SH-SY5Y (cell line): ENCODE results near the gene TMEM120B.

Experiments used
- GATA2 ChIP-seq: IDR thresholded peaks from 2 replicates; pipeline ENCODE4 v1.6.1; 2011; ENCODE audit warnings: mild to moderate bottlenecking, low read depth, low read length
- GATA3 ChIP-seq: IDR thresholded peaks from 2 replicates; pipeline ENCODE4 v1.6.1; 2011; ENCODE audit warnings: low read depth, mild to moderate bottlenecking, low read length, moderate library complexity

The TMEM120B gene

GRCh38 chr12:121789800-121790728 lies 77.5 kb downstream of the TMEM120B start:
- TF ChIP-seq GATA3 (no peak), GATA2 (no peak)

- TF ChIP-seq GATA3 (no peak), GATA2 (no peak)
Observed at GRCh38 chr12:121791671-121792551, 79.4 kb downstream of the TMEM120B start.

- TF ChIP-seq GATA2 (no peak), GATA3 (no peak)
Observed at GRCh38 chr12:121792607-121793439, 80.3 kb downstream of the TMEM120B start.

GRCh38 chr12:121793440-121793837 lies 80.9 kb downstream of the TMEM120B start, which contains the start of gene RHOF:
TSS of gene RHOF (minus strand) at chr12:121793688. CDS start at chr12:121793633, 55 bp downstream.
- TF ChIP-seq GATA2 (no peak), GATA3 (no peak)

- TF ChIP-seq GATA3 (no peak), GATA2 (no peak)
Observed at GRCh38 chr12:121793838-121794533, 81.4 kb downstream of the TMEM120B start.

GRCh38 chr12:121794534-121795033 lies 82.0 kb downstream of the TMEM120B start:
- no peak for TF ChIP-seq GATA3
- TF ChIP-seq GATA2, result no peak

GRCh38 chr12:121795034-121795968 lies 82.7 kb downstream of the TMEM120B start:
- TF ChIP-seq GATA2 (no peak), GATA3 (no peak)

GRCh38 chr12:121796855-121797751 lies 84.6 kb downstream of the TMEM120B start:
- no peak for TF ChIP-seq GATA3
- no peak for TF ChIP-seq GATA2

GRCh38 chr12:121797937-121798786 lies 85.6 kb downstream of the TMEM120B start:
- TF ChIP-seq GATA2 (no peak), GATA3 (no peak)

GRCh38 chr12:121798787-121799155 lies 86.2 kb downstream of the TMEM120B start:
- TF ChIP-seq GATA2 (no peak), GATA3 (no peak)
